NCI-H69 (cell line): ENCODE data around the gene LDLRAD4.

Source experiments
- DNase-seq: peaks from one replicate; lab custom pipeline; 2025; lab: John Stamatoyannopoulos, UW

The LDLRAD4 gene

GRCh38 chr18:13491138-13491537 is 272.6 kb downstream of the LDLRAD4 start:
- DNase-seq: no peak

GRCh38 chr18:13492314-13492713 is 273.8 kb downstream of the LDLRAD4 start:
- no peak for DNase-seq

- no peak for DNase-seq
These were observed 274.5 kb downstream of the LDLRAD4 start for GRCh38 chr18:13493079-13493478.

GRCh38 chr18:13493725-13494124 is 275.2 kb downstream of the LDLRAD4 start:
- no peak for DNase-seq

- no peak for DNase-seq
These were observed 276.4 kb downstream of the LDLRAD4 start for GRCh38 chr18:13494871-13495445.

GRCh38 chr18:13495961-13496360 is 277.4 kb downstream of the LDLRAD4 start:
- no peak for DNase-seq

GRCh38 chr18:13496691-13497281 is 278.2 kb downstream of the LDLRAD4 start:
- no peak for DNase-seq

- no peak for DNase-seq
These were observed 281.2 kb downstream of the LDLRAD4 start for GRCh38 chr18:13499803-13500202.

GRCh38 chr18:13500227-13500865 is 281.8 kb downstream of the LDLRAD4 start:
- peak; percentile 86 for DNase-seq

GRCh38 chr18:13500869-13501542 is 282.4 kb downstream of the LDLRAD4 start:
- DNase-seq: peak; percentile 90

- DNase-seq: peak; percentile 70
These were observed 283.0 kb downstream of the LDLRAD4 start for GRCh38 chr18:13501543-13501887.

- DNase-seq: peak; percentile 31
These were observed 283.3 kb downstream of the LDLRAD4 start for GRCh38 chr18:13501891-13502290.

GRCh38 chr18:13502585-13502984 is 284.0 kb downstream of the LDLRAD4 start:
- DNase-seq: peak; percentile 70

GRCh38 chr18:13503836-13504235 is 285.3 kb downstream of the LDLRAD4 start:
- peak; percentile 12 for DNase-seq

GRCh38 chr18:13505780-13506345 is 287.3 kb downstream of the LDLRAD4 start:
- DNase-seq: no peak

- DNase-seq: no peak
These were observed 292.0 kb downstream of the LDLRAD4 start for GRCh38 chr18:13510594-13510993.

GRCh38 chr18:13511961-13512577 is 293.5 kb downstream of the LDLRAD4 start:
- no peak for DNase-seq

- peak; percentile 61 for DNase-seq
These were observed 294.5 kb downstream of the LDLRAD4 start for GRCh38 chr18:13513021-13513420.

GRCh38 chr18:13513481-13513880 is 294.9 kb downstream of the LDLRAD4 start:
- DNase-seq: no peak

- no peak for DNase-seq
These were observed 296.0 kb downstream of the LDLRAD4 start for GRCh38 chr18:13514558-13514957.

- DNase-seq: no peak
These were observed 298.3 kb downstream of the LDLRAD4 start for GRCh38 chr18:13516855-13517254.

- DNase-seq: no peak
These were observed 298.8 kb downstream of the LDLRAD4 start for GRCh38 chr18:13517369-13517768.
